Measurements from ENCODE around the gene CERS1.
"Not testable (repeated sequence)": the region's sequence is repeated elsewhere in the genome, so short reads cannot be mapped to it uniquely, and the experiment has no call there.

CERS1 gene

DNA sequence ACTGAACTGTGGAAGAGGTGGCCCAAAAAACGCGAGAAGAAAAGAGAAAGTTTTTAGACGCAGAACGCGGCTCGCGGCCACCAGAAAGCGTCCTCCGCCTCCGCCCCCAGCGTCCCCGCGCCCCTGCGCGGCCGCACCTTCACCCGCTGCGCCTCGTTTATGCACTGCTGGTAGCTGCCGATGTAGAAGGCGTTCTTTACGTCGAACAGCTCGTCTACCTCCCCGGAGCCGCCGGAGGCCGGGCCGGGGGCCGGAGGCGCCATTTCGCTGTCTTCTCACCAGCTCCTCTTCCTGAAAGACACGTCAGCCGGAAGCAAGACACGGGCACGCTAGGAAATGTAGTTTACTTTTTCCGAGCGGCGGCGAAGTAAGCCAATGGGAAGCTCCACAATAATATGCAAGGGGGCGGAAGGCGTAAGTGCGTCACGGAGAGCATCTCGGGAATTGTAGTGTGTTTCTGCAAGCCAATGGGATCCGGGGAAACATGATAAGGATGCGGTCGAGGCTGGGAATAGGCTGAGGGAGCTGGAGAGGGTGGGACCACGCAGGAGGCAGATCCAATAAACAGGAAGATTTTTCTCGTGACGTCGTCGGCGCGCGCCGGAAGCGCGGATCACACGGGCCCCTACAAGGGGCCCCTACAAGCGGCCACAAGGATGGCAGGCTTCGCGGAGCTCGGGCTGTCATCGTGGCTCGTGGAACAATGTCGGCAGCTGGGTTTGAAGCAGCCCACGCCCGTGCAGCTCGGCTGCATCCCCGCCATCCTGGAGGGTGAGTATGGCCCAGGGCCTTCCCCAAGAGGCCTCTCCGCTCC lies 23.3 kb upstream of the CERS1 start, which contains the start of the genes COPE and DDX49:
Gene COPE (minus strand): TSS at position 302 of the 814 bp plus-strand sequence. CDS start 39 bp downstream, at position 263.
Gene DDX49 (plus strand): TSS at position 630 of the 814 bp plus-strand sequence. CDS start 27 bp downstream, at position 657.
- DNase-seq (ENCODE audit: low read depth, low spot score), result peak; percentile 98

DNA sequence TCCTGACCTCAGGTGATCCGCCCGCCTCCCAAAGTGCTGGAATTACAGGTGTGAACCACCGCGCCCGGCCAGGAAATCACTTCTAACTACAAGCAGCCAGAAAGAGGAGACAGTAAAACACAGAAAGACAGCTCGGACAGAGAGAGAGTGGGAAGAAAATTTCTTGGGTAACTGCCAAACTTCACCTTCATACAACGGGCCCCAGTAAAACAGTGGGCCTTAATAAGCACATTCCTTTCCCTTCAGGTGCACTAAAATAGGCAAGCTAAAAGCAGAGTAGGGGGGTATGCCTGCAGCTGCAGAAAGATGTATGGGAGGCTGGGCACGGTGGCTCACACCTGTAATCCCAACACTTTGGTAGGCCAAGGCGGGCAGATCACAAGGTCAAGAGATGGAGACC lies 21.6 kb upstream of the CERS1 start:
- DNase-seq (ENCODE audit: low read depth, low spot score), result not testable (repeated sequence)

DNA sequence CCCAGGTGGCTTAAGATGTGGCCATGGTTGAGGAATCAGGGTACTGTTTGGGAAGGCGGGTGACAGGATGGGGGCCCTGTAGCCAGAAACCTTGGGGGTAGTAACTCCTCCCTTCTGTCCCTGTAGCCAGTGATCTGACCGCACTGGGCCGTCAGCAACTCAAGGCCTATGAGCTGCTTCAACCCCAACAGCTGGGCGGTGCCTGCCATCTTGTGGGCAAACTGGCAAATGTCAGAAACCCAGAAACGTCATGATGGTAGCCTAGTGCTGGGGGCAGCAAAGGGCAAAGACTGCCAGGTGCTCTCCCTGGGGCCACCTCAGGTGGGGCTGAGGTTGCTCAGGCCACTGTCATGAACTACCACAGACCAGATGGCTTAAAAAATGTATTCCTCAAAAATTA lies 19.7 kb upstream of the CERS1 start:
- DNase-seq (ENCODE audit: low read depth, low spot score), result no peak

DNA sequence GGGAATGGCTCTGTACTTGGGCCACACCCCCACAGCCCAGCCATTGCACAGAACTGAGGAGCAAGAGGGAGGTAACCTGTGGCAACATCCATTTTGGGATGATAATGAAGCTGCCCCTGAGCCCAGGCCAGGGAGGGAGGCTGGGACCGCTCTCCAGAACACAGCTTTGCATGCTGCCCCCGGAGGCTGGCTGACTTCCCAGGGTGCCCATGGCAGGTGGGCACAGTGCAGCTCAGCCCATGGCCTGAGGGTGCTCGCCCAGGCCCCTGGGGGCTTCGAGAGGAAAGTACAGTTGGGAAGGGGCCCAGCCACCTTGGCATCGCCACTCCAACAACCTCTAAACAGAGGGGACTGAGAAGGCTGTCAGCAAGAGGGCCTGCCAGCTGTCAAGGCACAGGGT lies 17.5 kb upstream of the CERS1 start:
- DNase-seq (ENCODE audit: low read depth, low spot score), result no peak

DNA sequence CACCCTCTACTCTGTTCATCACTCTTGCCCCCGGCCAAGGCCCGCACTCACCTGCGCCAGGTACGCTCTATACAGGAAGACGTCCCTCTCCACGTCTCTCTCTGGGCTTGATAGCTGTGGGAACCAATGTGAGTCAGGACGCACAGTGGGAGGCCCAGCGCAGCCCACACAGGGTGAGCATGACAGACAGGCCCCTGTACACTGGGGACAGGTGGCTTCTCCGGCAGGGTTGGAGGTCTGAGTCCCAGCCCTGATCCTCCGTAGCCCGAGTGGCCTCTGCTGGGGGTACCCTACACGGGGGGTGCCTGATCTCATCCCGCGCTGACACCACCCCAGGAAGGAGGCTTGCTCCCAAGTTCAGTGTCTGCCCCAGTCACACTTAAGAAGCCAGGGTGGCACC lies 17.0 kb upstream of the CERS1 start:
- no peak for DNase-seq (ENCODE audit: low read depth, low spot score)

DNA sequence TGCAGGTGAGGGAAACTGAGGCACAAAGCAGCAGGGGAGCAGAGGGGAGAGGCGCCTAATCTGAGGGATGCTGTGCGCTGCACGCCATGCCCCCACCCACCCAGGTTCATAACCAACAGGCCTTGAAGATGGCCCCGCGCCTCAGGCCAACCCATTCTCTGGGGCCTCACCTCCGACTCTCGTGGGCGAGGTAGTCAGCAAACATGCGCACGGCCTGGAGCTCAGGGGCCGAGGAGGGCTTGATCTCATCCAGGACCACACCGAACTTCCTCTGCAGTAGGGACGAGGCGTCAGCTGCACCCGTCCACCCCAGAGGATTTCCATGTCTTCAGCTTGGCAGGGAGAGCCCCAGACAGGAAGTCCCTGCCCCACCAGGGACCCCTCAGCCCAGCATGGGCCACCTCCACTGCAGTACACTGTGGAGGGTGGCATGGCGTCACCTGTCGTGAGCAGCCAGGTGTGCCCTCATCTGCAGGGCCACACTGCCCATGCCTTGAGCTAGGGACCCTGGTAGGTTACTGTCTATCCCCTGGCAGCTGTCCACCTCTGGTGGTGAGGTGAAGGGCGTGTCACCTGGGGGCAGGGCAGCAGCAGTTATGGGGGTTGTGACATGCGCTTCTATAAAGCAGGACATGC lies 15.0 kb upstream of the CERS1 start:
- no peak for DNase-seq (ENCODE audit: low read depth, low spot score)

DNA sequence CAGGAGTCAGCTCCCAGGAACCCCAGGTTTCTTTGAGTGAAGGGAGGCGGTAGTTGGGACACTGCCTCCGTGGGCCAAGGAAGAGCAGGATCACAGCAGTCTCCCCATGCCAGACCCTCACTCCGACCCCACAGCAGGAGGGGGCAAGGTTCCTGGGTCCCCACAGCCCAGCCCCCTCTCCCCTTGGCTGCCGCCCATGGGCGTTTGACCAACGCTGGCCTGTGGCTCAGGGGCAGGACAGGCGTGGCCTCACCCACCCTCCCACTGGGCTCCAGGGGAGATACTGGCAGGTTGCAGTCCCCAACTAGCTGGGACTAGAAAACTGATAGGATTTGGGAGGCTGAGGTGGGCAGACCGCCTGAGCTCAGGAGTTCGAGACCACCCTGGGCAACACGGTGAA lies 14.1 kb upstream of the CERS1 start:
- DNase-seq (ENCODE audit: low read depth, low spot score), result no peak

DNA sequence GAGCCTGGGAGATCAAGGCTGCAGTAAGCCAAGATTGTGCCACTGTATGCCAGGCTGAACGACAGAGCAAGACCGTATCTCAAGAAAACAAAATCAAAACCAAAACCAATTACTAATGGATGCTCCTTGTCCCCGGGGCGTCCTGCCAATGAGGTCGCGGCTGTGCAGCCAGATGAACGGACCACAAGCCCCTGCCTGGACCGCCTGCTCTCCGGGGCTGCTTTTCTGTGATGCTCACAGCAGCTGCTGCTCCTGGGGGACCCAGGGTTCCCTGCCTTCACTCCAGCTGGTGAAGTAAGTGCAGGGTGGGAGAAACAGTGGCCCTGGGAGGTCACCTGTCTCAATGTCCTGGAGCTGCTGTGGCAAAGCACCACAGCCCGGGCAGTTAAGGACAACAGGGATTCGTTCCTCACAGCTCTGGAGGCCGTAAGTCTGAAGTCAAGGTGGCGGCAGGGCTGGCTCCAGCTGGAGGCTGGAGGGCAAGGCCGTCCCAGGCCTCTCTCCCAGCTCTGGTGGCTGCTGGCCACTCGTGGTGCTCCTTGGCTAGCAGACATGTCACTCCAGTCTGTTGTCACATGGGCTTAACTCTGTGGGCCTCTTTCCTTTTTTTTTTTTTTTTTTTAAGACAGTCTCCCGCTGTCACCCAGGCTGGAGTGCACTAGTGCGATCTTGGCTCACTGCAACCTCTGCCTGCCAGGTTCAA lies 13.1 kb upstream of the CERS1 start:
- DNase-seq (ENCODE audit: low read depth, low spot score), result no peak

DNA sequence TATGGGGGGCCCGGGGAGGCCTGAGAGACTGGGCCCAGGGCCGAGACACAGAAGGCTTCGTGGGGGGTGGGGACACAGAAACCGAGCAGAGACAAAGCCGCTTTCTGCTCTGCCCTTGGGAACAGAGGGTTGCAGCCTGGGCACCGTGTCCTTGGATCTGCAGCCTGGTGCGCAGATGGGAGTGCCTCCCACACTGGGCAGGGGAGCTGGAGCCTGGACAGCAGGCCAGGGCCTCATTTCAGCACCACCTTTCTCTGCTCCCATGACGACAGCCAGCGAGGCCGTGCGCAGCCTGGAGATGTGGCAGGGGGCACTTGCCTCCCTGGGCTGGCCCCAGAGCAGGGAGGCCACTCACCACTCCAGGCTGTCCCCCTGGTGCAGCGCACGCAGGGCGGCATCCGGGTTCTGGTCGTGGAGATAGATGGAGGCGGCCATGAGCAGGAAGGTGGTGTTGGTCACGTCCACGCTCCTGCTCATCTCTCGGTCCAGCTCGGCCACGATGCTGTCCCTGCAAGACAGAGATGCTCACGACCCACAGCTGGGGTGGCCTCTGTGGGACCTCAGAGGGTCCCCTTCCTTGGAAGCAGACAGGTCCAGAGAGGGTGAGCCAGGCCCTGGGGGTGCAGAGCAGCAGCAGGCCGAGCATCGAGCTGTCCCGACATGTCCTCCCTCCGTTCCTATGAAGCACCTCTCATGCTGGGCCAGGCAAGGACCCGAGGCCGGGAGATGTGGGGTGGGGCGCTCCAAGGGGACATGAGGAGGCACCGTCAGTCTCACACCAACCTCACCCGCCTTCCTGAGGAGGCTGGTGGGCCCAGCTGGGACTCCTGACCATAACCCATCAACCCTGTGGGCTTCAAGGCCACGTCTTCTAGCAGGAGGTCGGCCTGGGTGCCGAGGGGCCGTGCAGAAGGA lies 10.9 kb upstream of the CERS1 start:
- DNase-seq (ENCODE audit: low read depth, low spot score), result no peak

DNA sequence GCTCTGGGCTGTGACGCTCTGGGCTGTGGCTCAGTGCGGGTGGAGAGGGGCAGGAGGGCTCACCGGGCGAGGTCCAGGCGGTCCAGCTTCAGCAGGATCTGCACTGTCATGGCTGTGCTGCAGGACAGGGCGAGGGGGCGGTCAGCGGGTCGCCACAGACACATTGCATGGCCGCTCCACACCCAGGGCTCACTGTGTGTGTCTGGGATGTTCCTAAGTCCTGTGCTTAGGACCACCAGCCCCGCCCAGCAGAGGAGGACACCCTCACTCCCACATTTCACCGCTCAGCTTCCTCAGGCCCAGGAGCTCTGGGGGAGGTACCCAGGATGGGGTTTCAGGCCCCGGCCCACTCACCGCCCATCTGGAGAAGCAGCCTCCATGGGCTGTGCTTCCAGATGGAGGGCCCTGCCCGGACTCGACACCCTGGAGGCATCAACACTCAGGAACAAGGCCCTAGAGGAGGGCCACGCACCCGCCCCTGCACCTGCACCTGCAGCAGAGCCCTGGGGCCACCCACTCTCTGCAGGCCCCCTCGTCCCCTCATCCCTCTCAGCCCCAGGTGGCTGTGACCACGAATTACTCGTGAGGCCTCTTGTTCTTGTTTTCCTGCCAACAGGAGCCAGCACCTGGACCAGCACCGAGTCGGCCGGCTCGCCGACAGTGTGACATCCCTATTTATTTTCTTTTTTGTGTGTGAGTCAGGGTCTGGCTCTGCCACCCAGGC lies 9.7 kb upstream of the CERS1 start:
- DNase-seq (ENCODE audit: low read depth, low spot score), result no peak

DNA sequence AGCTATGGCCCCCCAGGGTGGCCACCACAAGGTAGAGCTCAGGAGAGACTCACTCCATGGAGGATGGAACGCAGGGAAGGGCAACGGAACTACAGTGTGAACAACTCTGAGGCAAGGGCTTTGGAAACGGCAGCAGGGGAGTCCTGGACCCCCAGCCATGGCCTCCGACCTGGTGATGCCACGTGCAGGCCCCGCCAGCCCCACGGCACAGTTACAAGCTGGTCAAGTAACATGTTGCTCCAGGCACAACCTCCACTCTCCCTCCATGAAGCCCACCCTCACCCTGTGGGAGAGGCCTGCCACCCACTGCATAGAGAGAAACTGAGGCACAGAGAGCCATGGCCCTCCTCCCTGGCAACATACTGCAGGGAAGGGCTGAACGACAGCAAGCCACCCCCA lies 9.1 kb upstream of the CERS1 start:
- no peak for DNase-seq (ENCODE audit: low read depth, low spot score)

DNA sequence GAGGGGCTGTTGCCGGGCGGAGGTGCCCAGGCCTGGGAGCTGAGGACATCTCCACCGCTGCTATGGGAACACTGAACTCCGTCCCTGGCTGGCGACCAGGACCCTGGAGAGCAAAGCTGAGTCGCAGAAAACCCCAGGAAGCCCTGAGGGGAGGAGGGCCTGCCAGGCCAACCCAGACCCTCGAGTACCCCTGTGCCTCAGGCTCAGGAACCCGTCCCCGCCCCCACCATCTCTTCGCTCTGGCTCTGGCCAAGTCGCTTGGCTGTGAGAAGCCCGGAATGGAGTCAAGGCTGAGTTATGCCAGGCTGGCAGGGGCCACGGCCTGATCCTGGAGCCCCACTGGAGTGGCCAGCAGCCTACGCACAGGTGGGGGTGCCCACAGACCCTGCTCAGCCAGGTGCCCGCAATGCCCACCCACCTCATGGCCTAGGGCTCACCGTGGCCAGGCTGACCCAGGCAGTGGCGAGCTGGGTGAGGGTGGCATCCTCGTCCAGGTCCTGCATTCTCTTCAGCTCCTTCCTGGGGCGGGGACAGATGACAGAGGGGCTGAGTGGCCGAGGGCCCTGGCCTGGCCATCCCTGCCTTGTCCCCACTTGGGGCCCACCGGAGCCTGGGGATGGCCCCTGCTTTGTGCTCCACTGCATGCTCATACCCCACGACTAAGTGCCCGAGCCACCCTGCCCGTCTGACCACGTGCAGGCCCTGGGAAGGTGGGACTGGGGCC lies 8.5 kb upstream of the CERS1 start:
- no peak for DNase-seq (ENCODE audit: low read depth, low spot score)

DNA sequence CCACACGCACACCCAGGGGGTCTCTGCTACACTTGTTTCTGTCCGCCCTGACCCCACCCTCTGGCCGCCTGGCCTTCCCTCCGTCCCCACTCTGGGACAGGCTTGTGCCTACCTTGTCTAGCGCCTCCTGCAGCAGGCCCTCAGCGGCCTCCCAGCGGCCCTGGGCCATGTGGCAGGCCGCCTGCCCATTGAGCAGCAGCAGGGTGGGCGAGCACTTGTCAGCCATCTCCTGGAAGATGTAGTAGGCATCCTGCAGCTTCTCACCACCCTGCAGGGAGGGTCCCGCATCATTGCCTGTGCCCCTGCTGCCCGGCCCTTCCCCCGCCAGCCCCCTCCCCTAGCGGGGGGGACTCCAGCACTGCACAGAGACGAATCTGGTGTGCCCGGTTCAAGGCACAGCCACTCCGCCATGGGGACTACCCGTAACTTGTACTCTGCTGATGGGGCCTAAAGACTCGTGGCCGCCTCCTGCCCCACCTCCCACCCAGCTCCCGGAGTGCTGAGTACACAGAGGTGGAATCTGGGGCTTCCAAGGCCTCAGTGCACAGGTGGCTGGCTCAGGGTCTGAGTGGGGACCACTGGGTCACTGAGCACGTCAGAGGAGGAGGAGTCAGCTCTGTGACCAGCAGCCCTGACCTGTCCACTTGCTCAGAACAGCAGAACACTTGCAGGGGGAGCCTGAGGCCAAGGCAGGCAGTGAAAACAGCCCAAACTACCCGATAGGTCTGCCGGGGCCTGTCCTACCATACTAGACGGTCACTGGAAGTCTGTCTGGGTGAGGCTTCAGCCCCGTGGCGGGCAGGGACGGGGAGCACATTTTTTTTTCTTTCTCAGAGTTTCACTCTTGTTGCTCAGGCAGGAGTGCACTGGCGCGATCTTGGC lies 7.4 kb upstream of the CERS1 start:
- DNase-seq (ENCODE audit: low read depth, low spot score), result no peak

DNA sequence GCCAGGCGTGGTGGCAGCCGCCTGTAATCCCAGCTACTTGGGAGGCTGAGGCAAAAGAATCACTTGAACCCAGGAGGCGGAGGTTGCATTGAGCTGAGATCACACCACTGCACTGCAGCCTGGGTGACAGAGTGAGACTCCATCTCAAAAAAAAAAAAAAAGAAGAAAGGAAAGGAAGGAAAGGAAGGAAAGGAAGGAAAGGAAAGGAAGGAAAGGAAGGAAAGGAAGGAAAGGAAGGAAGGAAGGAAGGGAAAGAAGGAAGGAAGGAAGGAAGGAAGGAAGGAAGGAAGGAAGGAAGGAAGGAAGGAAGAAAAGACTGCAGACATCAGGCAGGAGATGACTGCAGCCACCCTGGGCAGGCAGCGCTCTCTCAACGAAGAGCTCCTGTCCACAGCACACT lies 6.6 kb upstream of the CERS1 start:
- DNase-seq (ENCODE audit: low read depth, low spot score), result not testable (repeated sequence)

DNA sequence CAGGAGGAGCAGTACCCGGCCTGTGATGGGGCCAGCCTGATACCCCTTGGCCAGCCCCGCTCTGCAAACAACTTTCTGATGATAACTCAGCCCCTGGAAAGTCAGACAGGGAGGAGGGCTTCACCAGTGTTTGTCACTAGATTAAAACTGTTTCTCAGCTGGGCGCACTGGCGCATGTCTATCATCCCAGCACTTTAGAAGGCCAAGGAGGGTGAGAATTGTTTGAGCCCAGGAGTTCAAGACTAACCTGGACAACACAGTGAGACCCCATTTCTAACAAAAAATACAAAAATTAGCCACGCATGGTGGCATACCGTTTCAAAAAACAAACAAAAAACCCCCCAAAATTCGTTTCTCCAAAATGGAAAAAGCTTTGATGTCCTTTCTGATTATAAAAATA lies 5.5 kb upstream of the CERS1 start:
- no peak for DNase-seq (ENCODE audit: low read depth, low spot score)

DNA sequence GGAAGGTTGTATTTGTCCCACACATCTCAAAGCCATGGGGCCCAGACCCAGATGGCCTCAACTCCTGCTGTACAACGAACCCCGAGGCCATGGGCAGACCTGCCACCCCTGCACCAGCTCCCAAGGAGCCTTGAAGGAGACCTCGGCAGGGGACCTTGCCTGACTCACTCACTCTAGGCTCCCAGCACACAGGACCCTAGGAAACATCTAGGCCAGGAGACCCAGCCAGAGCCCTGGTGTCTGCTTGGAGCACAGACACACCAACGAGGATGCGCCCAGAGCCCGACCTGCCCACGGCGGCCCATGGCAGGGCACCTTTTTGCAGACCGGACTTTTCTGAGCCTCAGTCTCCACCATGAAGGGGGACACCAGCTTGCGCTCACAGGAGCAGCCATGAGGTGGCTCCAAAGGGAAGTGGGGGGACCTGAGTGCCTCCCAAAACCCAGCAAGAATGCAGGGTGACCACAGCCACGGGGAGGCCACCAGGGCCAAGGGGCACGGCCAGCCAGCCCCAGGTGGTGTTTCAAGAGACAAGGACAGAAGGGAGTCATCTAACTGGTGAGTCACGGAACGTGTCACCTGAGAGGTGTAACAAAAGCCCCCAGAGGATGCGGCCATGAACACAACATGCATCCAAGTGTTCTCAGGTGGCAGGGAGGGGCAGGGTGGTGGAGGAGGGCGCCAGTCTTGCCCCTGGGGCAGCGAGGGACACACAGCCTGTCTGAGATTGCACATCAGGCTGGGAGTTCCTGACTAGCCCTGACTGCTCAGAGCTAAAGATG lies 4.9 kb upstream of the CERS1 start:
- no peak for DNase-seq (ENCODE audit: low read depth, low spot score)

DNA sequence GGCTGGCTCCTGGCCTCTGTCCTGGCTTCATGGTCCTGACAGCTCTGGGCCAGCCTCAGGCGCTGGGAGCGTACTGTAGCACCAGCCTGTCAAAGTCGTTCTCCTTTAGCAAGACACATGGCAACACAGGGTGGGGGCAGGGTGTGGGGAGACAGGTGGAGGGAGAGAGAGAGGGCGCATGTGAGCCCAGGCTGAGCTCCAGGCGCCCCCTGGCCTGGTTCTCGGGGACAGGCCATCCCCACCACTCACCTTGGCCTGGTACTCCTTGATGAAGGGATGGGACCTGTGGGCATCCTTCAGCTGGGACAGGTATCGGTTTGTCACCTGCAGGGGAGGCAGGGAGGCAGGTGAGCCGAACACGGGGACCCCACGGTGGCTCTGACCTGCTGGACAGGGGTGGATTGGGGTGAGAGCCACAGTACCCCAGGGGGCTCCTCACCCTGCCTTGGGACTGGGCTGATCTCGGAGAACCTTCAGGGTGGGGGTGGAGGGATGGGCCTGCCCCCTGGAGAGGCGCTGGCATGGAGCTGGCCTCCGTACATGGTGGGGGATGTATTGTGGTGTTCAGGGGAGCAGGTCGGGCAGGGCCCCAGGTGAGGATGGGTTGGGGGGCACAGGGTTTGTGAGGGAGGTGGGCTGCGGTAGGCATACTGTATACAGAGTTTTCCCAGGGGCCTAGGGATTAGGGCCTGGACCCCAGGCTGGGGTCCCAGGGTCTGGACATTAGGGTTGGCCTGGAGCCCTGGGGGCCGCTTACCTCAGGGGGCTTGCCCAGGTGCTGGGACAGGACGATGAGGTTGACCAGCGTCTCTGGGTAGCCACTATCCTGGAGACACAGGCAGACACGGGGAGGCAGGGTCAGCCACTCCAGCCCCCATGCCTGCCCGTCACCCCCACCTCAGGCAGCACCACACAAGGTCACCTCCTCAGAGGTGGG lies 3.9 kb upstream of the CERS1 start:
- no peak for DNase-seq (ENCODE audit: low read depth, low spot score)
